Measurements from ENCODE around the gene CYP4F8.
"Not testable (repeated sequence)": the region's sequence is repeated elsewhere in the genome, so short reads cannot be mapped to it uniquely, and the experiment has no call there.

The CYP4F8 gene

GRCh38 chr19:15592506-15592905 lies 22.5 kb upstream of the CYP4F8 start:
- not testable (repeated sequence) for H2BK12ac ChIP-seq (ENCODE audit: low read length); H4K91ac ChIP-seq (ENCODE audit: low read depth, low read length, poor library complexity)
- no CpG with 5 or more reads among the region's 5 CpGs for WGBS, 2 donors (ENCODE audit: extremely low coverage in 2 of 2, insufficient read length in 2 of 2, insufficient replicate concordance in 1 of 2)

GRCh38 chr19:15593766-15594165 lies 21.3 kb upstream of the CYP4F8 start:
- H2AK5ac ChIP-seq (ENCODE audit: low read depth, low read length); H2BK120ac ChIP-seq (ENCODE audit: low read depth, low read length); H4K8ac ChIP-seq (ENCODE audit: low read depth, low read length); H3K79me1 ChIP-seq (ENCODE audit: low read depth, low read length); H3K27ac ChIP-seq (replicated peaks; ENCODE audit: low read length); H3K4ac ChIP-seq (ENCODE audit: low read length); H2BK12ac ChIP-seq (ENCODE audit: low read length); H3K4me1 ChIP-seq (ENCODE audit: control insufficient read depth in 2 of 2, insufficient read depth in 1 of 2, low read depth in 1 of 2, low read length in 2 of 2); H2BK5ac ChIP-seq (ENCODE audit: low read length); H3K14ac ChIP-seq (ENCODE audit: low read length); H3K4me3 ChIP-seq (ENCODE audit: low read length in 2 of 2); H2AFZ ChIP-seq (ENCODE audit: low read length); H3K36me3 ChIP-seq (replicated peaks in 1 of 2; ENCODE audit: control insufficient read depth in 2 of 2, insufficient read depth in 2 of 2, low read length in 2 of 2); H4K91ac ChIP-seq (ENCODE audit: low read depth, low read length, poor library complexity); H2BK15ac ChIP-seq (ENCODE audit: low read length); DNase-seq (ENCODE audit: low spot score); H3K4me2 ChIP-seq (ENCODE audit: insufficient read depth, low read length, poor library complexity, severe bottlenecking); H3K27me3 ChIP-seq (ENCODE audit: control insufficient read depth in 3 of 3, insufficient read depth in 3 of 3, low read depth in 1 of 3, low read length in 3 of 3); H3K23ac ChIP-seq (ENCODE audit: low read depth, low read length, poor library complexity); H3K18ac ChIP-seq (ENCODE audit: low read length); H3K9ac ChIP-seq (ENCODE audit: low read depth, low read length, poor library complexity): not testable (repeated sequence)
- WGBS, 2 donors (ENCODE audit: extremely low coverage in 2 of 2, insufficient read length in 2 of 2, insufficient replicate concordance in 1 of 2) = no CpG with 5 or more reads among the region's 4 CpGs
- H3K9me3 ChIP-seq (replicated peaks in 1 of 2; ENCODE audit: control insufficient read depth in 2 of 2, insufficient read depth in 1 of 2, low read depth in 1 of 2, low read length in 2 of 2) = peaks cover 0 to 22% of the 10 kb centered on the region in 2 donors

More at GRCh38 chr19:15592506-15592905, 22.5 kb upstream of the CYP4F8 start:
- H3K4me3 ChIP-seq (ENCODE audit: low read length in 2 of 2); DNase-seq (ENCODE audit: low spot score); H3K18ac ChIP-seq (ENCODE audit: low read length); H3K4ac ChIP-seq (ENCODE audit: low read length); H3K4me2 ChIP-seq (ENCODE audit: insufficient read depth, low read length, poor library complexity, severe bottlenecking); H3K4me1 ChIP-seq (ENCODE audit: control insufficient read depth in 2 of 2, insufficient read depth in 1 of 2, low read depth in 1 of 2, low read length in 2 of 2); H3K27ac ChIP-seq (replicated peaks; ENCODE audit: low read length); H3K79me1 ChIP-seq (ENCODE audit: low read depth, low read length); H4K8ac ChIP-seq (ENCODE audit: low read depth, low read length); H3K23ac ChIP-seq (ENCODE audit: low read depth, low read length, poor library complexity); H2BK120ac ChIP-seq (ENCODE audit: low read depth, low read length); H3K14ac ChIP-seq (ENCODE audit: low read length); H3K27me3 ChIP-seq (ENCODE audit: control insufficient read depth in 3 of 3, insufficient read depth in 3 of 3, low read depth in 1 of 3, low read length in 3 of 3); H2AK5ac ChIP-seq (ENCODE audit: low read depth, low read length); H2BK15ac ChIP-seq (ENCODE audit: low read length); H2AFZ ChIP-seq (ENCODE audit: low read length); H2BK5ac ChIP-seq (ENCODE audit: low read length); H3K9ac ChIP-seq (ENCODE audit: low read depth, low read length, poor library complexity); H3K36me3 ChIP-seq (replicated peaks in 1 of 2; ENCODE audit: control insufficient read depth in 2 of 2, insufficient read depth in 2 of 2, low read length in 2 of 2): not testable (repeated sequence)
- peaks cover 0 to 24% of the 10 kb centered on the region in 2 donors for H3K9me3 ChIP-seq (replicated peaks in 1 of 2; ENCODE audit: control insufficient read depth in 2 of 2, insufficient read depth in 1 of 2, low read depth in 1 of 2, low read length in 2 of 2)

DNA sequence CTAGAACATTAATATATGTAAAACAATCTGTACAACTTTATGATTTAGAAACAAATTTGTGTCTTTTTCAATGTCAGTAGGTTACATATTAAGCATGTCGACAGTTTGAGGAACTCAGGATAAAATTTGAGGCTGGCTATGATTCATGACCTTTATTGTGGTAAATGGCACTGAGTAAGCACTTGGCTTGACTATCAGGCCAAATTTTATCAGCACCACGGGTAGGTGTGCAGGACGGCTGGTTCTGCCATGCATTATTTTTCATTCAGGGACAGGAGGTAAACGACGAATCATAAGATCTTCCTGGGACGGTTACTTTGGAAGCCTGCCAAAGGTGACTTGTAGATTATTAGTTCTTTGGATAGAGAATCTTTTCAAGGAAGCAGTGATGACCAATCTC lies 19.9 kb upstream of the CYP4F8 start:
- DNase-seq (ENCODE audit: low spot score) = no peak
- peaks cover 0 to 3% (median 0%) of the 10 kb centered on the region in 3 experiments for H3K27me3 ChIP-seq (ENCODE audit: control insufficient read depth in 3 of 3, insufficient read depth in 3 of 3, low read depth in 1 of 3, low read length in 3 of 3)
- H2AFZ ChIP-seq (ENCODE audit: low read length) = no peak overlapping the region
- H3K36me3 ChIP-seq (replicated peaks in 1 of 2; ENCODE audit: control insufficient read depth in 2 of 2, insufficient read depth in 2 of 2, low read length in 2 of 2) = no peaks in the 10 kb centered on the region
- no peak overlapping the region for H2BK120ac ChIP-seq (ENCODE audit: low read depth, low read length)
- H2AK5ac ChIP-seq (ENCODE audit: low read depth, low read length) = no peak overlapping the region
- H2BK5ac ChIP-seq (ENCODE audit: low read length) = no peak overlapping the region
- peaks cover 0 to 18% of the 10 kb centered on the region in 2 donors for H3K9me3 ChIP-seq (replicated peaks in 1 of 2; ENCODE audit: control insufficient read depth in 2 of 2, insufficient read depth in 1 of 2, low read depth in 1 of 2, low read length in 2 of 2)
- H3K18ac ChIP-seq (ENCODE audit: low read length) = no peak overlapping the region
- no peak overlapping the region for H2BK12ac ChIP-seq (ENCODE audit: low read length)
- no peak overlapping the region for H3K14ac ChIP-seq (ENCODE audit: low read length)
- no peaks in the 10 kb centered on the region for H3K4me1 ChIP-seq (ENCODE audit: control insufficient read depth in 2 of 2, insufficient read depth in 1 of 2, low read depth in 1 of 2, low read length in 2 of 2)
- no peak overlapping the region for H4K8ac ChIP-seq (ENCODE audit: low read depth, low read length)
- no peak overlapping the region for H3K4me3 ChIP-seq (ENCODE audit: low read length in 2 of 2)
- WGBS, 2 donors (ENCODE audit: extremely low coverage in 2 of 2, insufficient read length in 2 of 2, insufficient replicate concordance in 1 of 2) = no CpG with 5 or more reads among the region's 6 CpGs
- H3K27ac ChIP-seq (replicated peaks; ENCODE audit: low read length) = no peak overlapping the region
- no peak overlapping the region for H4K91ac ChIP-seq (ENCODE audit: low read depth, low read length, poor library complexity)
- H3K23ac ChIP-seq (ENCODE audit: low read depth, low read length, poor library complexity) = no peak overlapping the region
- H2BK15ac ChIP-seq (ENCODE audit: low read length) = no peak overlapping the region
- no peak overlapping the region for H3K4me2 ChIP-seq (ENCODE audit: insufficient read depth, low read length, poor library complexity, severe bottlenecking)
- H3K4ac ChIP-seq (ENCODE audit: low read length) = no peak overlapping the region
- no peak overlapping the region for H3K9ac ChIP-seq (ENCODE audit: low read depth, low read length, poor library complexity)
- no peaks in the 10 kb centered on the region for H3K79me1 ChIP-seq (ENCODE audit: low read depth, low read length)

GRCh38 chr19:15607978-15608925 lies 6.8 kb upstream of the CYP4F8 start:
- not testable (repeated sequence) for H3K4me2 ChIP-seq (ENCODE audit: insufficient read depth, low read length, poor library complexity, severe bottlenecking); H2BK15ac ChIP-seq (ENCODE audit: low read length); H3K4me1 ChIP-seq (ENCODE audit: control insufficient read depth in 2 of 2, insufficient read depth in 1 of 2, low read depth in 1 of 2, low read length in 2 of 2); H2BK120ac ChIP-seq (ENCODE audit: low read depth, low read length); H3K14ac ChIP-seq (ENCODE audit: low read length); H4K91ac ChIP-seq (ENCODE audit: low read depth, low read length, poor library complexity); H3K18ac ChIP-seq (ENCODE audit: low read length); H3K9ac ChIP-seq (ENCODE audit: low read depth, low read length, poor library complexity); H3K23ac ChIP-seq (ENCODE audit: low read depth, low read length, poor library complexity); H3K79me1 ChIP-seq (ENCODE audit: low read depth, low read length); H2BK5ac ChIP-seq (ENCODE audit: low read length); H2BK12ac ChIP-seq (ENCODE audit: low read length); H3K36me3 ChIP-seq (replicated peaks in 1 of 2; ENCODE audit: control insufficient read depth in 2 of 2, insufficient read depth in 2 of 2, low read length in 2 of 2); H2AK5ac ChIP-seq (ENCODE audit: low read depth, low read length); DNase-seq (ENCODE audit: low spot score); H3K4ac ChIP-seq (ENCODE audit: low read length); H4K8ac ChIP-seq (ENCODE audit: low read depth, low read length); H2AFZ ChIP-seq (ENCODE audit: low read length); H3K4me3 ChIP-seq (ENCODE audit: low read length in 2 of 2); H3K27ac ChIP-seq (replicated peaks; ENCODE audit: low read length); H3K27me3 ChIP-seq (ENCODE audit: control insufficient read depth in 3 of 3, insufficient read depth in 3 of 3, low read depth in 1 of 3, low read length in 3 of 3)
- H3K9me3 ChIP-seq (replicated peaks in 1 of 2; ENCODE audit: control insufficient read depth in 2 of 2, insufficient read depth in 1 of 2, low read depth in 1 of 2, low read length in 2 of 2) = peaks cover 0 to 13% of the 10 kb centered on the region in 2 donors
- WGBS, 2 donors (ENCODE audit: extremely low coverage in 2 of 2, insufficient read length in 2 of 2, insufficient replicate concordance in 1 of 2) = no CpG with 5 or more reads among the region's 27 CpGs
